CD14-positive monocyte (primary cell): ENCODE data around the gene BATF2. TPM values are rescaled to one million over a fixed set of nuclear protein-coding genes. Genes with fewer than 3 reads are reported as not detected.

Source experiments
- DNase-seq, 3 donors: peaks; one replicate each; pipeline ENCODE4 v3.0.0-alpha.2; 2011 to 2022
- H2AFZ ChIP-seq: 2 replicates; pipeline ENCODE4 v1.6.0; 2012; ENCODE audit warnings: mild to moderate bottlenecking, low read depth, low read length, inconsistent platforms; ENCODE audit not compliant: insufficient read depth, poor library complexity, severe bottlenecking
- H3K27ac ChIP-seq, 2 donors: 1 replicate in 1 of 2; 2 replicates in 1 of 2; pipeline ENCODE4 v1.5.1; 2012 to 2013; ENCODE audit warnings: low read length in 2 of 2, control low read depth in 1 of 2, inconsistent platforms in 1 of 2, low read depth in 1 of 2, mild to moderate bottlenecking in 1 of 2
- H3K27me3 ChIP-seq, 2 donors: one replicate each; pipeline versions ENCODE4 v1.6.0 to v1.6.1; 2011 to 2013; ENCODE audit warnings: low read length in 2 of 2; ENCODE audit not compliant: control insufficient read depth in 2 of 2, insufficient read depth in 2 of 2
- H3K36me3 ChIP-seq, 2 donors: replicated peaks in 1 of 2; 1 replicate in 1 of 2; 2 replicates in 1 of 2; pipeline versions ENCODE4 v1.5.1 to v1.6.1; 2012 to 2013; ENCODE audit warnings: low read length in 2 of 2, control low read depth in 1 of 2, inconsistent platforms in 1 of 2, mild to moderate bottlenecking in 1 of 2; ENCODE audit not compliant: insufficient read depth in 2 of 2, control insufficient read depth in 1 of 2
- H3K4me1 ChIP-seq, 2 donors: 1 replicate in 1 of 2; 2 replicates in 1 of 2; pipeline versions ENCODE4 v1.5.1 to v1.6.1; 2012 to 2013; ENCODE audit warnings: low read length in 2 of 2, control low read depth in 1 of 2, inconsistent platforms in 1 of 2, mild to moderate bottlenecking in 1 of 2, moderate library complexity in 1 of 2; ENCODE audit not compliant: insufficient read depth in 2 of 2, control insufficient read depth in 1 of 2
- H3K4me2 ChIP-seq: replicated peaks from 2 replicates; pipeline ENCODE3; 2012; ENCODE audit warnings: low read length, moderate library complexity, mild to moderate bottlenecking; ENCODE audit not compliant: poor library complexity, severe bottlenecking; ENCODE audit errors: extremely low read depth
- H3K4me3 ChIP-seq, 3 experiments: fragments of 200-600 bp in 1 of 3; sonication (generic) in 1 of 3; replicated peaks in 1 of 3; 1 replicate in 2 of 3; 2 replicates in 1 of 3; pipeline ENCODE4 v1.5.1; 2011 to 2013; ENCODE audit warnings: low read length in 3 of 3, mild to moderate bottlenecking in 3 of 3, control low read depth in 2 of 3, low read depth in 2 of 3, inconsistent platforms in 1 of 3, moderate library complexity in 1 of 3
- H3K79me2 ChIP-seq: 2 replicates; pipeline ENCODE4 v1.6.0; 2012; ENCODE audit warnings: mild to moderate bottlenecking, control low read depth, inconsistent platforms, low read length, moderate library complexity; ENCODE audit not compliant: insufficient read depth
- H3K9ac ChIP-seq: 2 replicates; pipeline ENCODE4 v1.6.0; 2017; ENCODE audit warnings: low read length, mild to moderate bottlenecking; ENCODE audit not compliant: insufficient read depth, poor library complexity, severe bottlenecking
- H3K9me3 ChIP-seq, 2 donors: replicated peaks in 1 of 2; 1 replicate in 1 of 2; 2 replicates in 1 of 2; pipeline versions ENCODE4 v1.5.1 to v1.6.1; 2012 to 2013; ENCODE audit warnings: low read length in 2 of 2, control low read depth in 1 of 2; ENCODE audit not compliant: control insufficient read depth in 1 of 2, insufficient read depth in 1 of 2
- H4K20me1 ChIP-seq: 2 replicates; pipeline ENCODE4 v1.6.0; 2012; ENCODE audit warnings: mild to moderate bottlenecking, low read length, control low read depth, moderate library complexity; ENCODE audit not compliant: insufficient read depth
- H3K27ac Mint-ChIP-seq, 7 donors: one replicate each; pipeline ENCODE4 v1.8.0; 2020; ENCODE audit warnings: mild to moderate bottlenecking in 7 of 7, mixed read lengths in 7 of 7, moderate library complexity in 6 of 7, inconsistent platforms in 2 of 7
- H3K27me3 Mint-ChIP-seq, 3 donors: one replicate each; pipeline ENCODE4 v1.8.0; 2021 to 2022; ENCODE audit warnings: low read depth in 3 of 3, mild to moderate bottlenecking in 3 of 3, mixed read lengths in 3 of 3, moderate library complexity in 3 of 3, inconsistent platforms in 1 of 3
- H3K36me3 Mint-ChIP-seq, 2 donors: one replicate each; pipeline ENCODE4 v1.8.0; 2020; ENCODE audit warnings: mixed read lengths in 2 of 2, inconsistent platforms in 1 of 2, mild to moderate bottlenecking in 1 of 2
- H3K4me1 Mint-ChIP-seq: one replicate; pipeline ENCODE4 v1.8.0; 2020; ENCODE audit warnings: mild to moderate bottlenecking, mixed read lengths
- H3K4me3 Mint-ChIP-seq, 2 donors: one replicate each; pipeline ENCODE4 v1.8.0; 2020; ENCODE audit warnings: mild to moderate bottlenecking in 2 of 2, mixed read lengths in 2 of 2, moderate library complexity in 1 of 2
- H3K9me3 Mint-ChIP-seq, 7 donors: one replicate each; pipeline ENCODE4 v1.8.0; 2020 to 2022; ENCODE audit warnings: mixed read lengths in 7 of 7, mild to moderate bottlenecking in 6 of 7, moderate library complexity in 6 of 7, inconsistent platforms in 2 of 7
- WGBS: methylation state at CpG from one replicate; pipeline ENCODE4 v1.1.5; 2013; ENCODE audit warnings: missing lambda C conversion rate; ENCODE audit not compliant: insufficient coverage; 5-methylcytosine and 5-hydroxymethylcytosine counted together
- intact Hi-C, 2 donors: fragments of 100-400 bp; cut with micrococcal nuclease; formaldehyde crosslinking; loops; one replicate each; pipeline versions ENCODE4 v1.15.0 to v1.15.1; 2023
- polyA plus RNA-seq, 3 donors: library from polyadenylated mRNA; depleted of rRNA in 1 of 3; unstranded in 2 of 3; stranded (reverse) in 1 of 3; fragments of 300-500 nt in 2 of 3; fragments of >200 nt in 1 of 3; fragmentation: Illumina TruSeq in 2 of 3; gene quantifications; 1 replicate in 2 of 3; 2 replicates in 1 of 3; pipeline ENCODE4 v1.2.3, GENCODE V29; 2012 to 2021
- TF ChIP-seq, protein P1 (sequence below): fragments of 200-600 bp; IDR thresholded peaks from one replicate; pipeline ENCODE4 v1.8.0; 2022; ENCODE audit warnings: antibody characterized with exemption, mild to moderate bottlenecking

The BATF2 gene
- polyA plus RNA-seq, 3 donors = 0.97 to 1.7 (median 1.1) TPM

- TF ChIP-seq, protein P1, sequence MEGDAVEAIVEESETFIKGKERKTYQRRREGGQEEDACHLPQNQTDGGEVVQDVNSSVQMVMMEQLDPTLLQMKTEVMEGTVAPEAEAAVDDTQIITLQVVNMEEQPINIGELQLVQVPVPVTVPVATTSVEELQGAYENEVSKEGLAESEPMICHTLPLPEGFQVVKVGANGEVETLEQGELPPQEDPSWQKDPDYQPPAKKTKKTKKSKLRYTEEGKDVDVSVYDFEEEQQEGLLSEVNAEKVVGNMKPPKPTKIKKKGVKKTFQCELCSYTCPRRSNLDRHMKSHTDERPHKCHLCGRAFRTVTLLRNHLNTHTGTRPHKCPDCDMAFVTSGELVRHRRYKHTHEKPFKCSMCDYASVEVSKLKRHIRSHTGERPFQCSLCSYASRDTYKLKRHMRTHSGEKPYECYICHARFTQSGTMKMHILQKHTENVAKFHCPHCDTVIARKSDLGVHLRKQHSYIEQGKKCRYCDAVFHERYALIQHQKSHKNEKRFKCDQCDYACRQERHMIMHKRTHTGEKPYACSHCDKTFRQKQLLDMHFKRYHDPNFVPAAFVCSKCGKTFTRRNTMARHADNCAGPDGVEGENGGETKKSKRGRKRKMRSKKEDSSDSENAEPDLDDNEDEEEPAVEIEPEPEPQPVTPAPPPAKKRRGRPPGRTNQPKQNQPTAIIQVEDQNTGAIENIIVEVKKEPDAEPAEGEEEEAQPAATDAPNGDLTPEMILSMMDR = no peak
- peaks cover 5 to 6% of the 10 kb centered on the region in 2 donors for H3K4me1 ChIP-seq
- H3K27me3 ChIP-seq = peaks cover 0 to 4% of the 10 kb centered on the region in 2 donors
- intact Hi-C loops = no loop called here
- H3K27ac ChIP-seq = no peak overlapping the region
- H3K4me2 ChIP-seq = no peak overlapping the region
- no peak overlapping the region for H3K9ac ChIP-seq
- Mint-ChIP-seq H3K4me3 (no peak overlapping the region), H3K27me3 (peaks cover 5 to 12% (median 7%) of the 10 kb centered on the region in 3 donors), H3K36me3 (no peaks in the 10 kb centered on the region), H3K27ac (no peak overlapping the region), H3K9me3 (no peaks in the 10 kb centered on the region), H3K4me1 (peaks cover 8% of the 10 kb centered on the region)
- no peak overlapping the region for H3K4me3 ChIP-seq
- no peak for DNase-seq
- 100% methylated on average over 1 of the region's 3 CpGs for WGBS
- H3K36me3 ChIP-seq = no peaks in the 10 kb centered on the region
- H3K9me3 ChIP-seq = no peaks in the 10 kb centered on the region
- no peaks in the 10 kb centered on the region for H3K79me2 ChIP-seq
- H2AFZ ChIP-seq = no peak overlapping the region
- H4K20me1 ChIP-seq = no peaks in the 10 kb centered on the region
Observed at GRCh38 chr11:64959498-64959897, 37.3 kb downstream of the BATF2 start.

GRCh38 chr11:64954201-64954600 is 42.6 kb downstream of the BATF2 start:
- Histone ChIP-seq H3K9me3 (no peaks in the 10 kb centered on the region), H3K36me3 (no peaks in the 10 kb centered on the region), H3K27ac (no peak overlapping the region), H3K4me1 (no peaks in the 10 kb centered on the region), H2AFZ (peak overlapping the region; percentile 22), H3K27me3 (peaks cover 0 to 6% of the 10 kb centered on the region in 2 donors), H3K4me3 (no peak overlapping the region), H3K79me2 (no peaks in the 10 kb centered on the region), H3K9ac (no peak overlapping the region), H3K4me2 (no peak overlapping the region), H4K20me1 (no peaks in the 10 kb centered on the region)
- Mint-ChIP-seq H3K27me3 (peaks cover 4 to 28% (median 24%) of the 10 kb centered on the region in 3 donors), H3K36me3 (no peaks in the 10 kb centered on the region), H3K27ac (no peak overlapping the region), H3K4me3 (no peak overlapping the region), H3K9me3 (no peaks in the 10 kb centered on the region), H3K4me1 (no peaks in the 10 kb centered on the region)
- WGBS = 71% methylated on average over 4 of the region's 5 CpGs
- DNase-seq = no peak
- TF ChIP-seq, protein P1 = no peak
- intact Hi-C loops = no loop called here
